DLD1 (cell line): ENCODE results near the gene ZNF25.
"Not testable (repeated sequence)": the region's sequence is repeated elsewhere in the genome, so short reads cannot be mapped to it uniquely, and the experiment has no call there.

Source experiments
- in situ Hi-C: cut with HindIII; loops from 2 replicates; pipeline ENCODE4 v1.10.0; 2017; ENCODE audit warnings: low sequenced_read_pairs

The ZNF25 gene

GRCh38 chr10:37948210-37948609 lies 28.2 kb downstream of the ZNF25 start:
- in situ Hi-C loops: no loop called here

GRCh38 chr10:37947526-37947925 lies 28.9 kb downstream of the ZNF25 start:
- in situ Hi-C loops: no loop called here

GRCh38 chr10:37937864-37938263 lies 38.6 kb downstream of the ZNF25 start:
- in situ Hi-C loops: no loop called here

- in situ Hi-C loops: no loop called here
Measured at GRCh38 chr10:37934791-37935190, 41.7 kb downstream of the ZNF25 start.

- in situ Hi-C loops: no loop called here
Measured at GRCh38 chr10:37930423-37930822, 46.0 kb downstream of the ZNF25 start.

GRCh38 chr10:37908165-37908564 lies 68.3 kb downstream of the ZNF25 start:
- in situ Hi-C loops: not testable (repeated sequence)

- in situ Hi-C loops: no loop called here
Measured at GRCh38 chr10:37906382-37906781, 70.1 kb downstream of the ZNF25 start.
